NCI-H146 treated with DMSO at 0.1 percent for 48 hours (cell line): ENCODE measurements around the gene NRCAM.

ENCODE experiments used
- DNase-seq: peaks from one replicate; lab custom pipeline; 2025; ENCODE audit not compliant: unreplicated experiment; lab: John Stamatoyannopoulos, UW

Gene NRCAM

DNA sequence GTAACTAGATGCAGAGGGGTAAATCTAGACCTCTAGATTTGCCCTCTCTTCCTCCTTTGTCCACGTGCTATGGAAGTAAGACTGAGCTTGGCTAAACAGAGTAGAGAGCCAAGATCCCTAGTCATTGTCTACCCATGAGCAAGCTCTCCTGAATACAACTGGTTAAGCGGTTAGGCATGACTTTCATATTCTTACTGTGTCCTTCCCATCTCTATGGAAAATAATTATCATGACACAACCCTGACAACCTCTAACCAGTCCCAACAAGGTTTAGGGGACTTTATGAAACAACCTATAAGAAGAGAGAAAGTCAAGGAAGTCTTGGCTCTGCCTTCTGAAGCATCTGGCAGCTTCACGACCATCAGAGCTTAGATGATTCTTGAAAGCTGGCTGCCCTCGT lies 318.2 kb downstream of the NRCAM start:
- DNase-seq, result no peak

DNA sequence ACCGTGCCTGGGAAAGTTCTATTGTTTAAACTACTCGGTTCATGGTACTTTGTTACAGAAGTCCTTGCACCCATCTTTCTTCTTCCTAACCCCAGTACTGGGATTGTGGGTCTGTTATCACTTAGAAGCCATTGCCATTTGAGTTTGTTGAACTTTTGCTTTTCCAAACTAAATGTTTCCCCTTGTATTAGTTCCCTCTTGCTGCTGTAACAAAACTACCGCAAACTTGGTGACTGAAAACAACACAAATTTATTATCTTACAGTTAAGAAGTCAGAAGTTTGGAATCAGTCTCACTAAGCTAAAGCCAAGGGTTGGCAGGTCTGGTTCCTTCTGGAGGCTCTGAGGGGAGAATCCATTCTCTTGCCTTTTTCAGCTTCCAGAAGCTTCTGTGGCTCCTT lies 319.2 kb downstream of the NRCAM start:
- no peak for DNase-seq

DNA sequence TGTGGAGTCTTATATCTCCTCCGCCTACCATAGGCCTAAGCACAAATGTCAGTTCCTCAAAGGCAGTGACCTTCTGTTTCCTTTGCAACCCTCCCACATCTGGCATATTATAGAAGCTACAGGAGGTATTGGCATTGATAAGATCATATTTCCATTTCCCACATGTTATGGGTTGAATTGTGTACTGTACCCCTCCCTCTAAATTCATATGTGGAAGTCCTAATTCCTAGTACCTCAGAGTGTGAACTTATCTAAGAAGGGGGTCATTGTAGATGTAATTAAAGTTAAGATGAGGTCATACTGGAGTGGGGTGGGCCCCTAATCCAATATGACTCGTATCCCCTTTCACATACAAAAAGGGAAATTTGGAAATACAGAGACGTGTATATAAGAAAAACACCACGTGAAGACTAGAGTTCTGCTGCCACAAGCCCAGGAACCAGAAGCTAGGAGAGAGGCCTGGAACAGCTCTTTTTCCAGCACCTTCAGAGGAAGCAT lies 320.0 kb downstream of the NRCAM start:
- no peak for DNase-seq

DNA sequence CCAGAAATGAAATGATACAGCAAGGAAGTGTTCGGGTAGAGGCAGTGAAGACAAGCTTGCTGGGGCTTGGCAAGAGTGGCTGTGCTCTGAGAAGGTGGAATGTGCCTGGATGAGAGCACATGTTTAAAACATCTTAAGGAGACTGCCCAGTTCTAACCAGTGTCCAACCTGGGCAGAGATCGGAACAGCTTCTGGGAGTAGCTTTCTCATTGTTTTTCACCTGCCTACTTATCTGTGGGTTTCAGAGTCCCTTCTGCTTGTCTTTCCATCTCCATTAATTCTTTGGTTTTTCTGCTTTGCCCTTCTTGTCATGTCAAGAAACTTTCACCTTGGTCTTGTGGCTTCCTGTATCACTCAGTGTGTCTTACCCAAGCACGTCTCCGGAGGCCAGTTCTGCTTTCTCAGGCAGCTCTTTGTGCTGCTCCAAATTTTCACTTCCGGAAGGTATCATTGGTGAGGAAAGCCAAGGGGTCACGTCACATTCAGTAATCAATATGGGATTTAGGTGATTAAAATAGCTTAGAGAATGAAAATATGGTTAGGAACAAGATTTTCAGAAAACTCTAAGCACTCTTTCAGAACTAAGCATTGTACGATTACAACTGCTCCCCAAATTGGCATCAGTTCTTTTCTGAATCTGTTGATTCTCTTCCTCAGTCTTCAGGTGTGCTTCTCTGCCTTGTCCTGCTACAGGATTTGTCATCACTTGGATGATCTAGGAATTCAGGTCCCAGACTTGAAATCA lies 320.6 kb downstream of the NRCAM start:
- DNase-seq, result no peak

DNA sequence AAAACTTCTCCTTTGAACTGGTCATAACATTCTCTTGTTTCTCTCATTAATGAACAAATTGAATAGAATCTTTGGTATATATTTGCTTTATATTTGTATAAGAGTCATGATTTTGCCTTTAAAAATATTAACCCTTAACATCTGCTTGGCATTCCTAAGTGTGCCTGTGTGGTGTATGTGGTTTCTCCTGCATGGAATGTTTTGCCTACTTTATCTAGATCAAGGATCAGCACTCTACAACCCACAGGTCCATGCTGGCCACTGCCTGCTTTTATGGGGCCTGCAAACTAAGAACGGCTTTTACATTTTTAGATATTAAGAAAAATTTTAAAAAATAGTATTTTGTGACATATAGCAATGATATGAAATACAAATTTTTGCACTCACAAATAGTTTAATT lies 321.8 kb downstream of the NRCAM start:
- DNase-seq, result no peak

DNA sequence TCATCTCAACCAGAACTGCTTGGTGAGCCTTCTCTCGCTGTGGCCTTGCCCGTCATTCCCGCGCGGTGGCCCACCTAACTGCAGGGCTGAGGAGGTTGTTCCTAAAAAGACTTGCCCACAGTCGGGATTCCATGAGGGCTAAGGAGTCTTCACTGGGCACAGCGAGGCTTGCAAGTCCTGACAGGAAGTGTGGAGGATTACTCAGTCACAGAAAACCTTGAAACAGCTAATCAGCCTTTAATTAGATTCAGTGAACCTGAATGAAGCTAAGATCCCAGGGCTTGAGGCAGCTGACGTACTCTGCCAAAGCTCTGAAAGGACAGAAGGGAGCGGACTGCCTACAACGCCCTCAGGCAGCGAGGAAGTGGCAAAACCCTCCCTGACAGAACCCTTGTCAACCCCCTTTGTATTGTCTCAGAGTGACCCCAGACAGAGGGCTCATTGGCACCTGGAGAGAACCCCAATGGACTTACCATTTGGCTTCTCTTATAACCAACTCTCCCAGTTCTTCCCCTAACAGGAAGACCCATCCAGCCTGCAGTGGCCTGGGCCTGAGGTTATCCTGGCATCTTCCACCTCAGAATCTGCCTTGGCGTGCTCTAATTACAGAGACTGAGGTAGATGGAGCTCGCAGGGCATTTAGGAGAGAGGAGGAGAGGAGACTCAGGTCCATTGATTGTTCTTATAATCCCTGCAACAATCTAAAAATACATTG lies 323.5 kb downstream of the NRCAM start:
- DNase-seq, result no peak

DNA sequence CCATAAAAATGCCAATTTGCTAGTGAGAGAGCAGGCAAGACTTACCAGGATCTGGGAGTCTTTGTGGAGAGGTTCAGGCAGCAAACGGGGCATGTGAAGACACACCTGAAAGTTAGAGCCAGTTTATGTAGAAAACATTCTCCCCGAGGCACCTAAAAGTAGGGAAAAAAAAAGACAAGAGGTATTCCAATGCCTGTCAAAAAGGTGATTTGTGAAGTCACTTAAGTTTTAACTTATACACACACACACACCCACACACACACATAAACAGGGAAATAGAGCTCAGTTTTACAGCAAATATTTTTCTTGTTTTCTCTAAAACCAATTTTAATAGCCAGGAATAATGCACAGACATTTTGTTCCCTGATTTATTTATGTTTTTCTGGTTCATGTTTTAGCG lies 326.0 kb downstream of the NRCAM start, which contains the start of gene LAMB4:
Gene LAMB4 (minus strand): TSS at position 101 of the 400 bp plus-strand sequence. CDS start 7,197 bp downstream, outside the sequence.
- no peak for DNase-seq

DNA sequence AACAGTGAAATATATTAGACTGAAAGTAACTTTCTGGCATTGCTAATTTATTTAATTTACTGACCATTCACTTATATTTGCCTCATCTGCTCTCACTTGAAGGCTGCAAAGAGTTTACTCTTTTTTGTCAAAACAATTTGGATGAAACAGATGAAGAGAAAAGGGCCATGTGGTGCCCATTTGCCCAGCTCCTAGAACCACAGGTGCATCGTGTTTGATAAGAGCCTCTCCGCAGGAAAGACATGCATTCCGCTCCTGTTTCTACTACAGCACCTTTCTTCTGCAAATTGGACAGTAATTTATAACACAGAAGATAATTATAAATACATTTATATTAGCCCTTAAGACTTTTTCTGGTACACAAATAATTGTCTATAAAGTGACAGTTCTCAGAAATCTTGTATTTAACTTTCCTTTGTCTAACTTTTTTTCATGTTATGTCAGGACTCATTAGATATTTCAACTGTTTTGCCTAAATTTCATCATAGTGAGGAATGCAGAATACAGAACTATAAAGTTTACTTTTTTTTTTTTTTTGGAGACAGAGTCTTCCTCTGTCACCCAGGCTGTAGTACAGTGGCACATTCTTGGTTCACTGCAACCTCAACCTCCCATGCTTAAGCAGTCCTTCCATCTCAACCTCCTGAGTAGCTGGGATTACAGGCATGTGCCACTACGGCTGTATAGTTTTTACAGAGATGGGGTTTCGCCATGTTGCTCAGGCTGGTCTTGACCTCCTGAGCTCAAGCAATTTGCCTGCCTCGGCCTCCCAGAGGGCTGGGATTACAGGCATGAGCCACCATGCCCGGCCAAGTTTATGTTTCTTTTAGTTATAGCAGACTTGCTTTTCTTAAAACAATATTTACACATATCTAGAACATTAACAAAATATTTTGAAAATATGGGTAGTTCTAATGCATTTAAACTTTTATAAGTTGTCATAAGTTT lies 326.9 kb downstream of the NRCAM start:
- no peak for DNase-seq

DNA sequence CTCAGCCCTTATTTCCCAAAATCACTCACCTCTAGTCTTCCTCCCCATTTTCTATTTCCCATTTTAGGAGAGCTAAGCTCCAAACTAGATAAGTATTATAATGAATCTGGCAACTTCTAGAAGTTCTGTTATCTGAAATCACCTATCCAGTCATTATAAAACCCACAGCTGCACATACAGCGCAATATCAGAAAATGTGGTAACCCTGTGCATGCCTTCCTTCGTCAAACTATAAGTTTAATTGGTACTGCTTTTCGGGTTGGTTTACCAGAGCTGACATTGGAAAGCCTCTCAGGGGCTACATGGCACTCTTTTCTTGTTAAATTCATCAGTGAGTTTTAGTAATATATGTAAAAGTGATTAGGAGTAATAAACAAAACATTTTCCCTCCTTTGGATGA lies 327.7 kb downstream of the NRCAM start:
- DNase-seq, result no peak

DNA sequence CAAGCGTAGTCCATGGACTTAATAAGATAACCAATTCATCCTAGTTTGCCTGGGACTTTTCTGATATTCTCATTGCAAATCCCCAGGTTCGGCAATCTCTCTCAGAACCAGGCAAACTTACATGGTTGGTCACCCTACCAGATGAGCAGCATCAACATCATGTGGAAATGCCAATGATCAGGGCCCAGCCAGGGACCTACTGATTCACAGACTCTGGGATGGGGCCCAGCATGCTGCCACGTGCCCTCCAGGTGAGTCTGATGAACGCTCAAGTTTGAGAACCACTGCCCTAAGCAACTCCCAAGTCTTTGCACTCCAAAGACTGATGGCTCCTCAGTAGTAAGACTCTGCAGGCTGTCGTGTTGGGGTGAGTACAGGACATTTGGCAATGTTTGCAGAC lies 328.8 kb downstream of the NRCAM start:
- no peak for DNase-seq

DNA sequence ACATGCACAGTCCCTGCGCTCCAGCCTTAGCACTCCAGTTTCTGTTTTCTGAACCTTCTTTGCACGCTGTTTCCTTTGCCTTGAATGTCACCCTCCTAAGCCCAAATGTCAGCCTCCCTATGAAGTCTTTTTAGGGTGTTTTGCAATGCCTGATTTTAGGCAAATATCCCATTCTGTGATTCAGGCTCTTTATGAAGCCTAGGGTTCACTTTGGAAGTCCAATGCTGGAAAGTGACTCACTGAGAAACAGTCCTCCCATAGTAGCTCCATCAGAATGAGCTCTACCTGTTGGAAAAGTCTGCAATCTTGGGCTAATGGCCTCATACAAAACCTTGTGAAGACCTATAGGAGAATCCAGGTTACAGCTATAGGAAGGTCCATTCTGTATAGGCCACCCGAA lies 331.4 kb downstream of the NRCAM start:
- no peak for DNase-seq

DNA sequence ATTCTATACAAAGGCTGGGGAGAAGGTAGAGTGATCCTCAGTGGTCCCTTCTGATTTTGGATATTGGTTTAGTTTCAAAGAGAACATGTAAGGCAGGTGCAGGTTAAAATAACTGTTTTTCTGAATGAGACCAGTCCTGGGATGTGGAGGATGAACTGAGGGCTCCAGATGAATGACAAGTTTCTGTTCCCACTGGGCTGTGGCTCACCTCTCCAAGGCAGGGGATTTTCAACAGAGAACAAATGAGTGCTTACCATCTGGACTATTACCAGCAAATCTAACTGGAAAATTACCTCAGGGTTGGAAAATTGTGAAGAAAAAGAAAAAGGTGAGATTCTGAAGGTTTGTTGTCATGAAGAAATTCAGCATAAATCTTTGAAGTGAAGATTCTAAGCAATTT lies 334.1 kb downstream of the NRCAM start:
- DNase-seq, result no peak

DNA sequence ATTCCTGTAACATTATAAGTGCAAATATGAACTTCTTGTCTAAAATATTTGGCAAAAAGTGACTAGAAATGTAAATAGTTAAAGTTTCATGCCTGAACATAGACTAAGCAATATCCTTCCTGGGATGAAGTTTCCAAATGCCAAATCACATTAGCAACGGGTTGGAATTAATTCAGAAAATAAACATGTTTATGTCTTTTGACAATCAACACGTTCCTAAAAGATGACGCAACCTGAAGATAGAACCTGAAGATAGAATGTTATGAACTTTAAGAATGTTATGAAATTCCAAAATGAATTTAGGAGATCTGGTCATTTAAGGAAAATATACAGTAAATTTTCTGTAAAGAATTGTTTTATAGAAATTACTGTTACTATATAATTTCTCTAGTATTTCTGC lies 335.3 kb downstream of the NRCAM start:
- DNase-seq, result no peak

DNA sequence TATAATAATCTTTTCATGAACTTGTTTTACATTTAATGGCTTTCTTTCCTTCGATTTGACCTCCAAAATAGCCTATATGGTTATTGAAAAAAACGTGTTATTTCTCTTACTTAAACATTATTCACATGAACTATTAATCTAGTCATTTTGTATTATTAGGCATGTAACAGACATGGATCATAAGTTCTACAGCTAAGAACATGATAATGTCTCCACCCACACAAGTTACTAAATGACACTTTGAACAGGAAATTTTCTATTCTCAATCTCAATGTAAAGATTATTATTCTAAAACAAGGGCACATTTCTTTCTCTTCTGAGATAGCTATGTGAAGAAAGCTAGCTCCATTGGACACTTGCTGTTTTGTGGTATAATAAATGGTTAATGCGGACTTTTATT lies 336.0 kb downstream of the NRCAM start:
- DNase-seq, result no peak

DNA sequence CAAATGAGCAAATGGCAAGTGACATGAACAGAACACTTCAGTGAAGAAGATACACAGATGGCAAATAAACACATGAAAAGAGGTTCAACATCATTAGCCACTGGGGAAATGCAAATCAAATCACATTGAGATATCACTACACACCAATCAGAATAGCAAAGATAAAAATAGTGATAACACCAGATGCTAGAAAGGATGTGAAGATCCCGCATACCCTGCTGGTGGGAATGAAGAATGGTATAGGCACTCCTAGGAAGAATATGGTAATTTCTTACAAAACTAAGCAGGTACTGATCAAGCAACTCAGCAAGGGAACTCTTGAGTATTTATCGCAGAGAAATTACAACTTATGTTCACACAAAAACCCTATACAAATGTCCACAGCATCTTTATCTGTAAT lies 337.3 kb downstream of the NRCAM start:
- no peak for DNase-seq

DNA sequence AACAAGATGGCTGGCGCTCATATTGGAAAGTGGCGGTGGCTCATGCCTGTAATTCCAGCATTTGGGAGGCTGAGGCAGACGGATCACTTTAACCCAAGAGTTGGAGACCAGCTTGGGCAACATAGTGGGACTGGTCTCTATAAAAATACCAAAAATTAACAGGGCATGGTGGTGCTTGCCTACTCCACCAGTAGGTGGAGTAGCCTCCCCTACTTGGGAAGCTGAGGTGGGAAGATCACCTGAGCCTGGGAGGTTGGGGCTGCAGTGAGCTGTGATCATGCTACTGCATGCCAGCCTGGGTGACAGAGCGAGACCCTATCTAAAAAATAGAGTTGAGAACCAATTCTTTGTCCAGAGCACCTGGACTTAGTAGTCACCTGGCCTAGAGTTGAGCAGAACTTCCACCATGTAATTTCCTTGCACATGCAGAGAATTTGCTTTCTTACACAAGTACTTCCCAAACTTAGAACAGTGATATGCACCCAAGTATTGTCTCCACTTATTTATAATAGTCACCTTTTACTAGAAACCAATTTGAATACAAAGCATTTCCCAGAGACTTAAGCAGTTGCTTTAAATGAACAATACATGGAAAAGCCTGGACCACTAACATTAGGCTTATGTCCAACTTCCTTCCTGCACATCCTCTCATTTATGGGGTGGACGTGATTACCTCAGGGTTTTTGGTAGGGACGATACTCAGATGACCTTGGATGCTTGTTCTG lies 342.0 kb downstream of the NRCAM start:
- no peak for DNase-seq

DNA sequence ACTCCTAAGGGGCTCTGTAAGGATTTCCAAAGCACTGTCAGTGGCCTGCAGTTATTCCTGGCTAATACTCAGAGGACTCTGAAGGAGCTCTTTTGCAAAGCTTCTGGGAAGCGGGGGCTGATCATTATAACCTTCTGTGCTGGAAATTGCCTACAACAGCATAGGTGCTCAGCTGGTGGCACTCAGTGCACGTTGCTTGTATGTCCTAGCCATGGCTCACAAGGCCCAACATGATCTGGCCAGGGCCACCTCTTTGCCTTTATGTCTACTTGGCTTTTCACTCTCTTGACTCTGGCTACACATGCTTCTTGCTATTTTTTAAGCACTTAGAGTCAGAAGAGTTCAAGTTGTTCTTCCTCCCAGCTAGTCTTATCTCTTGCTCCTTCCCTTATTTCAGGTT lies 343.6 kb downstream of the NRCAM start:
- no peak for DNase-seq

DNA sequence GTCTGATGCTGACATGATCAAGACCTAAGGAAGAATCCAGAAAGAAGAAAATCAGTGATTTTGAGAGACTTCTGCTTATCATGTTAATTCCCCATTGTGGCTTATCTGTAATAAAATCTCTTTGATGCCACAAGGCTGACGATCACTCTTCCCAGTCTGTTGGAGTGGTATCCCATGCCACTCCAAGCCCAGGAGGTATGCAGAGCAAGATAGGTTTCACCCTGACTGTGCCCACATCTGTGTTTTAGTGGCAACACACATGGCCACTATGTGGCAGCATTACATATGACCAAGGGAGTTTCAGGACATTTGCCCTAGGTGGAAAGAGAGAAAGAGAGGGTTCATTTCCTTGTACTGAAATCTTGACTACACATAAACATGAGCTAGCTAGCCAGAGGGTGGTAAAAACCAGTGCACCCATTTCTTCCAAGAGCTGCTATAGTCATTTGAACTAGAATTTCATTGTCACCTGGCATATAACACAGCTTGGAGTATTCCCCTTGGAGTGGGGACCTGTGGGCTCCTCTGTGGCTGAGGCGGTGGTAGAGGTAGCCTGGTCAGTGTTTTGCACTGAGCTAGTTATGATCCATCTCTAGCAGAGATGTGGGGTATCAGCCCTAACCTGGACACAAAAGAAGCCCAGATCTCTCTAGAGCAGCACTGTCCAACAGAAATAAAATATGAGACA lies 346.9 kb downstream of the NRCAM start:
- no peak for DNase-seq

DNA sequence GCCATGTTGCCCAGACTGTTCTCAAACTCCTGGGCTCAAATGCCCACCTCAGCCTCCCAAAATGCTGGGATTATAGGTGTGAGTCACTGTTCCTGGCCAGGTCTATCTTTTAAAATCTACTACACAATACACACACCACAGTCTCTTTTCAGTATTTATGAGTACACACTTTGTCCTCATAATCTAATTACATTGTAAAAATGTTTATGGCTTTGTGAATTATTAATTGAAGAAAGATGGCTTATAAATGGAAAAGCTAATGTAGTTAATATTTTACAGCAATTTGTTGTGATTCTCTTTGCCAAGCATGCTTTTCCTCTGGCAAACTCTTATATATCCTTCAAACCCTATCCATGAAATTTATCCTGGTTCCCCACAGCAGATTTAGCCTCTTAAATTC lies 348.1 kb downstream of the NRCAM start:
- DNase-seq, result no peak

DNA sequence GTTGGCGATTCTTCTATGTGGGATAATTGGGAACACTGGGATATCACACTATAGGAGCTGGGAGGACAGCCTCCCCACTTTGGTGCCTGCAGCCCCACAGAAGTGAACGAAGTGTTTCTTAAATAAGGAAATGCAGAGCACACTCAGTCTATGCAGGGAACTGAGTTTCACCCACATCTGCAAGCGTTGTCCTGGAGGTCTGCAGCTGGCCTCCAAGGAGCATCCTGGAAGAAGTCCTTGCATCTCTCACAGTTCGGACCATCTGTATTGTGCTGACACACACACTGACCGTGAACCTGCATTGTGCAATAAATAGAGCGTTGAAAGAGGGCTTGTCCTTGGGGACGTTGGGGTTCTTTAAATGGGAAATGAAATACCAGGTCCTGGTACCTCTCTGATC lies 351.9 kb downstream of the NRCAM start:
- DNase-seq, result no peak
